ENCODE results near the gene RNF31. TPM values are rescaled to one million over a fixed set of nuclear protein-coding genes. Genes with fewer than 3 reads are reported as not detected.

Gene RNF31
- total RNA-seq, 2 experiments from 2014 or later, result 46.0 to 57.8 TPM

GRCh38 chr14:24106672-24107271 is 40.5 kb upstream of the RNF31 start:
- peaks cover 22% of the 10 kb centered on the region for H3K36me3 Mint-ChIP-seq (ENCODE audit: low read depth)
- no peaks in the 10 kb centered on the region for H3K27me3 Mint-ChIP-seq
- H3K27ac ChIP-seq (ENCODE audit: low read depth in 1 of 2, low read length in 2 of 2), result no peak overlapping the region
- H3K9me3 ChIP-seq (ENCODE audit: control insufficient read depth in 1 of 2, insufficient read depth in 1 of 2, low read length in 2 of 2), result no peaks in the 10 kb centered on the region
- intact Hi-C loops (cut with DNase I, micrococcal nuclease), result loop anchor here in 1 of 2 experiments (5.0 kb wide), 1 partner anchor 119 kb away; the partner anchor contains the start of gene DHRS4L2
- no peak overlapping the region for H3K27ac Mint-ChIP-seq
- ChIA-PET CTCF (interaction anchor here (1.2 to 5.3 kb wide), 6 partner anchors 12 to 70 kb away, joined by 3 to 63 read pairs (median 6); partner anchors contain the start of genes IRF9 and PCK2), POLR2A (interaction anchor here (1.2 to 5.2 kb wide), 3 partner anchors 12 to 497 kb away, joined by 3 to 72 read pairs (median 3); partner anchors contain the start of gene PCK2)
- no peak overlapping the region for H3K4me3 ChIP-seq (ENCODE audit: low read length)
- no peak for TF ChIP-seq CTCF (IDR thresholded peaks at IDR 0.05)
- peaks cover 17% of the 10 kb centered on the region for H3K4me1 ChIP-seq (ENCODE audit: insufficient read depth, low read length)
- H3K27me3 ChIP-seq (ENCODE audit: control insufficient read depth in 1 of 2, insufficient read depth in 2 of 2, low read length in 2 of 2), result no peaks in the 10 kb centered on the region
- no peak for DNase-seq
- ATAC-seq (ENCODE audit: poor library complexity), result no peak
- peaks cover 18% of the 10 kb centered on the region for H3K36me3 ChIP-seq (ENCODE audit: insufficient read depth, low read length)
- H3K4me3 Mint-ChIP-seq, result no peak overlapping the region
- no peaks in the 10 kb centered on the region for H3K9me3 Mint-ChIP-seq
- peaks cover 10% of the 10 kb centered on the region for H3K4me1 Mint-ChIP-seq (ENCODE audit: low read depth)

- intact Hi-C loops (cut with DNase I, micrococcal nuclease), result loop anchor here (1.0 to 5.0 kb wide), 4 partner anchors 14 to 121 kb away; partner anchors contain the start of genes DHRS4L2 (in 1 of the 2) and PCK2 (in 1 of the 2)
- ATAC-seq (ENCODE audit: poor library complexity) (peak; percentile 25), DNase-seq (no peak)
- Histone ChIP-seq H3K4me1 (ENCODE audit: insufficient read depth, low read length) (peaks cover 20% of the 10 kb centered on the region), H3K4me3 (ENCODE audit: low read length) (no peak overlapping the region), H3K9me3 (ENCODE audit: control insufficient read depth in 1 of 2, insufficient read depth in 1 of 2, low read length in 2 of 2) (no peaks in the 10 kb centered on the region), H3K27ac (ENCODE audit: low read depth in 1 of 2, low read length in 2 of 2) (peak overlapping the region; percentile 28 to 39), H3K36me3 (ENCODE audit: insufficient read depth, low read length) (peaks cover 10% of the 10 kb centered on the region), H3K27me3 (ENCODE audit: control insufficient read depth in 1 of 2, insufficient read depth in 2 of 2, low read length in 2 of 2) (no peaks in the 10 kb centered on the region)
- Mint-ChIP-seq H3K4me1 (ENCODE audit: low read depth) (peaks cover 10% of the 10 kb centered on the region), H3K36me3 (ENCODE audit: low read depth) (peaks cover 14% of the 10 kb centered on the region), H3K27me3 (no peaks in the 10 kb centered on the region), H3K4me3 (peak overlapping the region; percentile 83), H3K9me3 (no peaks in the 10 kb centered on the region), H3K27ac (peak overlapping the region; percentile 95)
- POLR2A ChIA-PET, result interaction anchor here (0.7 to 5.2 kb wide), 20 partner anchors 13 to 188 kb away, joined by 3 to 72 read pairs (median 7); partner anchors contain the start of genes CARMIL3, CHMP4A, DHRS4L2 and EMC9
- CTCF ChIA-PET, result interaction anchor here (0.5 to 5.3 kb wide), 36 partner anchors 9 to 443 kb away, joined by 3 to 63 read pairs (median 4); partner anchors contain the start of genes CARMIL3, CBLN3, DHRS4L2 and EMC9
- TF ChIP-seq CTCF (IDR thresholded peaks at IDR 0.05), result no peak
Observed at GRCh38 chr14:24108336-24108874, 38.9 kb upstream of the RNF31 start.

GRCh38 chr14:24110060-24110459 is 37.2 kb upstream of the RNF31 start:
- intact Hi-C loops (cut with DNase I, micrococcal nuclease), result loop anchor here (5.0 to 10.0 kb wide), 4 partner anchors 187 to 643 kb away; partner anchors contain the start of genes AP1G2 (in 1 of the 2), DHRS1 (in 1 of the 2), NGDN (in 1 of the 2) and NOP9 (in 1 of the 2)
- Mint-ChIP-seq H3K4me3 (no peak overlapping the region), H3K4me1 (ENCODE audit: low read depth) (peaks cover 13% of the 10 kb centered on the region), H3K27me3 (no peaks in the 10 kb centered on the region), H3K27ac (peak overlapping the region; percentile 95), H3K36me3 (ENCODE audit: low read depth) (peaks cover 18% of the 10 kb centered on the region), H3K9me3 (no peaks in the 10 kb centered on the region)
- Histone ChIP-seq H3K36me3 (ENCODE audit: insufficient read depth, low read length) (no peaks in the 10 kb centered on the region), H3K4me1 (ENCODE audit: insufficient read depth, low read length) (peaks cover 25% of the 10 kb centered on the region), H3K4me3 (ENCODE audit: low read length) (no peak overlapping the region), H3K27me3 (ENCODE audit: control insufficient read depth in 1 of 2, insufficient read depth in 2 of 2, low read length in 2 of 2) (no peaks in the 10 kb centered on the region), H3K9me3 (ENCODE audit: control insufficient read depth in 1 of 2, insufficient read depth in 1 of 2, low read length in 2 of 2) (no peaks in the 10 kb centered on the region), H3K27ac (ENCODE audit: low read depth in 1 of 2, low read length in 2 of 2) (no peak overlapping the region)
- no peak for TF ChIP-seq CTCF (IDR thresholded peaks at IDR 0.05)
- POLR2A ChIA-PET, result interaction anchor here (0.6 to 5.2 kb wide), 10 partner anchors 15 to 1015 kb away, joined by 3 to 72 read pairs (median 4); partner anchors contain the start of genes ACIN1, C14orf119, EMC9 and IRF9
- CTCF ChIA-PET, result interaction anchor here (0.7 to 5.3 kb wide), 6 partner anchors 20 to 104 kb away, joined by 3 to 48 read pairs (median 13); partner anchors contain the start of genes EMC9, IRF9, PSME2 and RNF31
- ATAC-seq (ENCODE audit: poor library complexity) (no peak), DNase-seq (no peak)
